GM21526 (cell line): ENCODE measurements around the gene ORAI2.

ENCODE experiments used
- ATAC-seq: cut with Tn5 transposase; IDR thresholded peaks from one replicate; pipeline ENCODE4 v1.9.1; 2021; ENCODE audit warnings: moderate library complexity; ENCODE audit not compliant: unreplicated experiment, low FRiP score

The ORAI2 gene

GRCh38 chr7:102413611-102414010 is 19.8 kb upstream of the ORAI2 start:
- no peak for ATAC-seq

- ATAC-seq: no peak
These were observed 17.6 kb upstream of the ORAI2 start for GRCh38 chr7:102415685-102416225.

- no peak for ATAC-seq
These were observed 17.0 kb upstream of the ORAI2 start for GRCh38 chr7:102416406-102416805.

- ATAC-seq: no peak
These were observed 16.3 kb upstream of the ORAI2 start for GRCh38 chr7:102417105-102417504.

- no peak for ATAC-seq
These were observed 14.8 kb upstream of the ORAI2 start for GRCh38 chr7:102418592-102418991.

GRCh38 chr7:102421706-102422240 is 11.6 kb upstream of the ORAI2 start:
- no peak for ATAC-seq

- ATAC-seq: no peak
These were observed 9.2 kb upstream of the ORAI2 start for GRCh38 chr7:102424129-102424551.

GRCh38 chr7:102424787-102425218 is 8.6 kb upstream of the ORAI2 start:
- no peak for ATAC-seq

GRCh38 chr7:102425639-102426267 is 7.6 kb upstream of the ORAI2 start:
- peak; percentile 56 for ATAC-seq

GRCh38 chr7:102426268-102427018 is 6.9 kb upstream of the ORAI2 start:
- ATAC-seq: peak; percentile 42

GRCh38 chr7:102427019-102427405 is 6.4 kb upstream of the ORAI2 start:
- ATAC-seq: no peak

- no peak for ATAC-seq
These were observed 4.1 kb upstream of the ORAI2 start for GRCh38 chr7:102429141-102429899.

- no peak for ATAC-seq
These were observed 1.6 kb upstream of the ORAI2 start for GRCh38 chr7:102431617-102432298.

GRCh38 chr7:102432442-102433218 is 745 bp upstream of the ORAI2 start:
- peak; percentile 18 for ATAC-seq

- no peak for ATAC-seq
These were observed 688 bp downstream of the ORAI2 start for GRCh38 chr7:102434039-102434486.

GRCh38 chr7:102436118-102436517 is 2.7 kb downstream of the ORAI2 start:
- ATAC-seq: no peak

GRCh38 chr7:102439963-102440795 is 6.8 kb downstream of the ORAI2 start:
- no peak for ATAC-seq

- ATAC-seq: peak; percentile 30
These were observed 11.7 kb downstream of the ORAI2 start for GRCh38 chr7:102444961-102445673.
